Peyer's patch (tissue), 4 donors: ENCODE results near the gene FABP7. TPM values are rescaled to one million over a fixed set of nuclear protein-coding genes. Genes with fewer than 3 reads are reported as not detected.
"Not testable (repeated sequence)": the region's sequence is repeated elsewhere in the genome, so short reads cannot be mapped to it uniquely, and the experiment has no call there.

Experiments
- DNase-seq, 3 donors: peaks; one replicate each; pipeline ENCODE4 v3.0.0-alpha.2; 2017 to 2019
- H3K27ac ChIP-seq, 4 donors: fragments of 200-600 bp; sonication (generic); one replicate each; pipeline ENCODE4 v1.5.1; 2016 to 2019
- H3K27me3 ChIP-seq, 2 donors: fragments of 200-600 bp; sonication (generic); one replicate each; pipeline ENCODE4 v1.5.1; 2019
- H3K36me3 ChIP-seq, 3 donors: fragments of 200-600 bp; sonication (generic); one replicate each; pipeline ENCODE4 v1.5.1; 2016 to 2019
- H3K4me1 ChIP-seq, 4 donors: fragments of 200-600 bp; sonication (generic); one replicate each; pipeline ENCODE4 v1.5.1; 2016 to 2019
- H3K4me3 ChIP-seq, 4 donors: fragments of 200-600 bp; sonication (generic); 1 replicate in 3 of 4; 2 replicates in 1 of 4; pipeline ENCODE4 v1.5.1; 2016 to 2019; ENCODE audit warnings: mild to moderate bottlenecking in 1 of 4
- H3K9me3 ChIP-seq, 4 donors: fragments of 200-600 bp; sonication (generic); one replicate each; pipeline ENCODE4 v1.5.1; 2016 to 2019; ENCODE audit warnings: mild to moderate bottlenecking in 1 of 4
- CTCF ChIP-seq, 6 experiments: fragments of 450-650 bp in 4 of 6; fragments of 200-600 bp in 2 of 6; sonication (generic) in 1 of 6; IDR thresholded peaks; one replicate each; pipeline ENCODE4 v1.5.1; 2017 to 2019; ENCODE audit warnings: antibody characterized with exemption in 6 of 6, mild to moderate bottlenecking in 3 of 6, moderate library complexity in 1 of 6
- POLR2A ChIP-seq, 2 donors: fragments of 450-650 bp; IDR thresholded peaks; one replicate each; pipeline ENCODE4 v1.5.1; 2017; ENCODE audit warnings: antibody characterized with exemption in 2 of 2, mild to moderate bottlenecking in 2 of 2, moderate library complexity in 2 of 2
- total RNA-seq, 4 donors: library from RNA; depleted of rRNA; stranded (reverse); fragments of >200 nt; gene quantifications; one replicate each; pipeline ENCODE4 v1.1.0, GENCODE V29; 2016

The FABP7 gene
- total RNA-seq, 4 donors from 2014 or later, result not detected

DNA sequence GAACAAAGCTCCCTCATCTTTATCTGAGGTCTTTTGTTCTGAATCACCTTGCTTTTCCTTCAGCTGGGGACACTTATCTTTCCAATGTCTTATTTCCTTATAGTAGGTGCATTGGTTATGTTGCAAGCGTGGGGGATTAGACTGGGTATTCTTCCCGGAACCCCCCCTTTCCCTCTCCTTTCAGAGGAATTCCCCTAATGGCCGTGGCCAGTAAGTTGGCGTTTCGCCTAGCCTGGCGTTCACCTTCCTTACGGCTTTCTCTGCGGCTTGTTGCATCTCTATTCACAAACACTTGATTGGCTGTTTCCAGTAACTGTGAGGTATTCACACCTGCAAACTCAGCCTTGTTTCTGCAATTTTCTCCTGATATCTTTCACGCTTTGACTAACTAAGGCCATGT lies 32.8 kb upstream of the FABP7 start:
- Histone ChIP-seq H3K4me1 (peaks cover 0 to 4% (median 1%) of the 10 kb centered on the region in 4 donors), H3K27ac (no peak overlapping the region), H3K27me3 (no peaks in the 10 kb centered on the region), H3K36me3 (no peaks in the 10 kb centered on the region), H3K4me3 (no peak overlapping the region), H3K9me3 (no peaks in the 10 kb centered on the region)
- no peak for DNase-seq
- TF ChIP-seq POLR2A (IDR thresholded peaks at IDR 0.05), result no peak
- no peak for TF ChIP-seq CTCF (IDR thresholded peaks at IDR 0.05)

DNA sequence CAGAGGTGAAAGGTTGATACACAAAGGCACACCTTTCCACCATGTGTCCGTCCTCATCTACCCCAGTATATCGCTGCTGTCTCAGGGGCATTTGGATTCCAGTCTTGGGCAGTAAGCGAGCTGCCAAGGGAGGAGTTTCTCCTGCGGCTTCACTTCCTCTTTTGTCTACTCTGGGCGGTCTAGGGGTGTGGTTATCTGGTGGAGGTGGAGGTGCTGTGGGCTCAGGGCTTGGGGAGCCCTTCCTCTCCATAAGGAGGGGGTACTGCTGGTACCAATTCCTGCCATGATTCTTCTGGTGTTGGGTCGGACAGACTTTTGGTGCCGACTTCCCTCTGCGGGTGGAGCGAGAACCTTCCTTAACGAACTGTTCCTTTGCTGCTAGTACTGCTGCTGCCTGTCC lies 31.9 kb upstream of the FABP7 start:
- peaks cover 0 to 4% (median 1%) of the 10 kb centered on the region in 4 donors for H3K4me1 ChIP-seq
- H3K4me3 ChIP-seq, result no peak overlapping the region
- peak in 1 of 3 donors; percentile 20 for DNase-seq
- H3K27ac ChIP-seq, result no peak overlapping the region
- no peaks in the 10 kb centered on the region for H3K27me3 ChIP-seq
- no peak for TF ChIP-seq POLR2A (IDR thresholded peaks at IDR 0.05)
- no peak for TF ChIP-seq CTCF (IDR thresholded peaks at IDR 0.05)
- H3K9me3 ChIP-seq, result no peaks in the 10 kb centered on the region
- H3K36me3 ChIP-seq, result no peaks in the 10 kb centered on the region

DNA sequence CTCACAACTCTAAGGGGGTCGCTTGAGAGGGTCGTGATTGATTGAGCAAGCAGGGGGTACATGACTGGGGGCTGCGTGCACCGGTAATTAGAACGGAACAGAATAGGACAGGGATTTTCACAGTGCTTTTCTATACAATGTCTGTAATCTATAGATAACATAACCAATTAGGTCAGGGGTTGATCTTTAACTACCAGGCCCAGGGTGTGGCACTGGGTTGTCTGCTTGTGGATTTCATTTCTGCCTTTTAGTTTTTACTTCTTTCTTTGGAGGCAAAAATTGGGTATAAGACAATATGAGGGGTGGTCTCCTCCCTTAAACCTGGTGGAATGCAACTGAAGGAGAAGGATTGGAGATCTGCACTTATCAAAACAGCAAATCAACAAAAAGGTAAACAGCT lies 30.6 kb upstream of the FABP7 start:
- DNase-seq, result peak in 1 of 3 donors; percentile 56
- H3K4me3 ChIP-seq, result peak overlapping the region in 2 of 4 donors; percentile 4 to 22
- not testable (repeated sequence) for H3K27me3 ChIP-seq, H3K36me3 ChIP-seq, H3K4me1 ChIP-seq, H3K9me3 ChIP-seq, H3K27ac ChIP-seq

DNA sequence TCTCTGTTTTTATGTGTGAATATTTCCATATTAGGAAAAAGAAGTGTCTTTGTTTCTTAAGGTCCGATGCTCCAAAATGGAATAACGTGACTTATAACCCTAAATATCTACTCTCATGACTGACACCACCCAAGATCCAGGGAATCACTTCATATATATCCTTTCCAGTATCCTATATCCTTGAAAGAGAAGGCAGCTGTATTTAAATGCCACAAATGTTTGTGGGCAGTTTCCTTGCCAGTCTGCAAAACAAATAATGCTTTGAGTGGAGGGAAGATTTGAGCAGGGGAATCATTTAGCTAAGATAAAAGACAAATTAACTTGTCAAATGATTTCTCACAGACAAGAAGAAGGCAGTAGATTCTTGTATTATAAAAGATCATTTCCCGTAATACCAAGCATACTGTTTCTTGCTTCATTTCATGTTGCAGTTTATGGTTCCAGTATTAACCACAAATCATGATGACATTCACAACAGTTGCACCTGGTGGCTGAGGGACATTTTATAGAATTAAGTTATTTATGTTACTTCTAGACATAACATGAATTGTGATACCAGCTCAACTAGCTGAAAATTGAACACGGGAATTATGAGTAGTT lies 30.0 kb upstream of the FABP7 start:
- H3K4me1 ChIP-seq, result peaks cover 0 to 4% (median 1%) of the 10 kb centered on the region in 4 donors
- no peak for DNase-seq
- no peaks in the 10 kb centered on the region for H3K9me3 ChIP-seq
- H3K27me3 ChIP-seq, result no peaks in the 10 kb centered on the region
- peak overlapping the region in 2 of 4 donors; percentile 4 to 22 for H3K4me3 ChIP-seq
- H3K36me3 ChIP-seq, result no peaks in the 10 kb centered on the region
- TF ChIP-seq CTCF (IDR thresholded peaks at IDR 0.05) (peak in 1 of 6 experiments; percentile 4), POLR2A (IDR thresholded peaks at IDR 0.05) (no peak)
- no peak overlapping the region for H3K27ac ChIP-seq

- DNase-seq, result no peak
- H3K4me3 ChIP-seq, result no peak overlapping the region
- H3K9me3 ChIP-seq, result no peaks in the 10 kb centered on the region
- H3K36me3 ChIP-seq, result no peaks in the 10 kb centered on the region
- H3K27me3 ChIP-seq, result no peaks in the 10 kb centered on the region
- H3K27ac ChIP-seq, result no peak overlapping the region
- TF ChIP-seq POLR2A (IDR thresholded peaks at IDR 0.05), result no peak
- no peak for TF ChIP-seq CTCF (IDR thresholded peaks at IDR 0.05)
- H3K4me1 ChIP-seq, result peaks cover 0 to 4% (median 1%) of the 10 kb centered on the region in 4 donors
These were observed 28.2 kb upstream of the FABP7 start for GRCh38 chr6:122751326-122751725.

DNA sequence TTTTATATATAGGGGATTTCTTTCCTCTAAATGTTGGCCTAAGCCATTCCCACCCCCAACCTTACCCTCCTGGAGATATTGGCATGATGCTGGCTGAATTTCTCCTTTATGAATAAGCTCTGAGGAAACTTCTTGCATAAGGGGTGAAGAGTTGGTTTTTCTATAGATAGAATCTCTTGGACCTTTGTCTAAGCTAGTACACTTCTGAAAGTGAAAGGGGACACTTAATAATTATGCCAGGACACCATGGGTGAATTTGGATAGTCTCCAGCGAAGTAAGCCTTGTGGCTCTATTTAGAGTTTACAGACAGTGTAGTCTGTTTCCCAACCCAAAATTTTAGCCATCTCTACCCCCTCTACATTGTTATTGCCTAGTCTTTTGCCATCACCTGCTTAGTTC lies 27.1 kb upstream of the FABP7 start:
- Histone ChIP-seq H3K27ac (peak overlapping the region in 1 of 4 donors; percentile 10), H3K4me1 (peaks cover 0 to 4% (median 1%) of the 10 kb centered on the region in 4 donors), H3K4me3 (no peak overlapping the region), H3K27me3 (no peaks in the 10 kb centered on the region), H3K9me3 (no peaks in the 10 kb centered on the region), H3K36me3 (no peaks in the 10 kb centered on the region)
- TF ChIP-seq CTCF (IDR thresholded peaks at IDR 0.05), result no peak
- TF ChIP-seq POLR2A (IDR thresholded peaks at IDR 0.05), result no peak
- DNase-seq, result no peak
